Measurements from ENCODE around the gene ZG16.

GRCh38 chr16:29730649-29731048 is 47.4 kb upstream of the ZG16 start:
- TF ChIP-seq CTCF (IDR thresholded peaks at IDR 0.05): no peak
- no peak for TF ChIP-seq POLR2A (IDR thresholded peaks at IDR 0.05)
- TF ChIP-seq EP300 (IDR thresholded peaks at IDR 0.05): no peak
- TF ChIP-seq POLR2AphosphoS5 (IDR thresholded peaks at IDR 0.05): no peak
